ENCODE data around the gene C1orf53.

- TF ChIP-seq CTCF (IDR thresholded peaks at IDR 0.05; ENCODE audit: insufficient read depth, low read length, poor library complexity, severe bottlenecking) (no peak), EZH2phosphoT487 (conservative IDR thresholded peaks at IDR 0.05; ENCODE audit: low read length) (no peak)
These were observed 11.5 kb upstream of the C1orf53 start for GRCh38 chr1:197890936-197891335.

Data from SU-DHL-6 (cell line).